Hepatocyte (in vitro differentiated cells): ENCODE data around the gene MN1. TPM values are rescaled to one million over a fixed set of nuclear protein-coding genes. Genes with fewer than 3 reads are reported as not detected.

Experiments used
- DNase-seq: peaks from one replicate; pipeline ENCODE4 v3.0.0-alpha.2; 2016; ENCODE audit warnings: low spot score
- H2AFZ ChIP-seq: fragments of 200-600 bp; sonication (generic); 2 replicates; pipeline ENCODE4 v1.6.0; 2016; ENCODE audit warnings: antibody characterized with exemption, mild to moderate bottlenecking
- H3K27ac ChIP-seq: fragments of 200-600 bp; sonication (generic); 2 replicates; pipeline ENCODE4 v1.5.1; 2016; ENCODE audit warnings: mild to moderate bottlenecking
- H3K27me3 ChIP-seq: fragments of 200-600 bp; sonication (generic); 2 replicates; pipeline ENCODE4 v1.6.1; 2016
- H3K36me3 ChIP-seq: fragments of 200-600 bp; sonication (generic); replicated peaks from 2 replicates; pipeline ENCODE4 v1.5.1; 2016; ENCODE audit warnings: low read depth; ENCODE audit not compliant: insufficient read depth
- H3K4me1 ChIP-seq: fragments of 200-600 bp; sonication (generic); 2 replicates; pipeline ENCODE4 v1.5.1; 2016; ENCODE audit warnings: mild to moderate bottlenecking, moderate library complexity; ENCODE audit not compliant: insufficient read depth
- H3K4me2 ChIP-seq: fragments of 200-600 bp; sonication (generic); 2 replicates; pipeline ENCODE4 v1.6.0; 2016
- H3K4me3 ChIP-seq: fragments of 200-600 bp; sonication (generic); 2 replicates; pipeline ENCODE4 v1.5.1; 2016; ENCODE audit warnings: mild to moderate bottlenecking
- H3K79me2 ChIP-seq: fragments of 200-600 bp; sonication (generic); 2 replicates; pipeline ENCODE4 v1.6.0; 2017; ENCODE audit warnings: mild to moderate bottlenecking
- H3K9me2 ChIP-seq: fragments of 200-600 bp; sonication (generic); replicated peaks from 2 replicates; pipeline ENCODE4 v1.6.0; 2017; ENCODE audit warnings: mild to moderate bottlenecking; ENCODE audit not compliant: insufficient read depth
- H3K9me3 ChIP-seq: fragments of 200-600 bp; sonication (generic); 2 replicates; pipeline ENCODE4 v1.5.1; 2016; ENCODE audit warnings: low read depth, mild to moderate bottlenecking
- H4K20me1 ChIP-seq: fragments of 200-600 bp; sonication (generic); 2 replicates; pipeline ENCODE4 v1.6.0; 2016; ENCODE audit warnings: mild to moderate bottlenecking; ENCODE audit not compliant: insufficient read depth, poor library complexity, severe bottlenecking
- EZH2 ChIP-seq: fragments of 200-600 bp; sonication (generic); IDR thresholded peaks from 2 replicates; pipeline ENCODE4 v1.6.1; 2016; ENCODE audit warnings: antibody characterized with exemption, mild to moderate bottlenecking, borderline replicate concordance
- EZH2phosphoT487 ChIP-seq: fragments of 200-600 bp; sonication (generic); IDR thresholded peaks from one replicate; pipeline ENCODE4 v1.6.1; 2018; ENCODE audit warnings: antibody characterized with exemption, mild to moderate bottlenecking, low read depth, moderate library complexity; ENCODE audit not compliant: unreplicated experiment, severe bottlenecking
- WGBS: methylation state at CpG from one replicate; pipeline ENCODE4 v1.1.6; 2016; ENCODE audit warnings: low lambda C conversion rate; ENCODE audit errors: missing lambda C conversion rate; 5-methylcytosine and 5-hydroxymethylcytosine counted together
- polyA plus RNA-seq: library from polyadenylated mRNA; unstranded; fragments of >200 nt; fragmentation: Nextera tagmentation; extraction: Ambion mirVana; gene quantifications from 2 replicates; pipeline ENCODE4 v1.2.1, GENCODE V29; 2016
- total RNA-seq: library from RNA; depleted of rRNA; stranded (reverse); fragments of >200 nt; gene quantifications from 2 replicates; pipeline ENCODE4 v1.2.3, GENCODE V29; 2014
- TF ChIP-seq, protein P1 (sequence below): fragments of 200-600 bp; sonication (generic); IDR thresholded peaks from 2 replicates; pipeline ENCODE4 v1.5.1; 2016; ENCODE audit warnings: antibody characterized with exemption, mild to moderate bottlenecking; ENCODE audit not compliant: poor library complexity

MN1 gene
- total and polyA plus RNA-seq, 2 experiments from 2014 or later: 2.3 to 4.4 TPM

- Histone ChIP-seq H3K9me3 (no peaks in the 10 kb centered on the region), H3K4me1 (peaks cover 4% of the 10 kb centered on the region), H3K4me3 (no peak overlapping the region), H2AFZ (no peak overlapping the region), H3K79me2 (no peaks in the 10 kb centered on the region), H3K4me2 (no peak overlapping the region), H3K36me3 (no peaks in the 10 kb centered on the region), H4K20me1 (no peaks in the 10 kb centered on the region), H3K27me3 (no peaks in the 10 kb centered on the region), H3K27ac (no peak overlapping the region), H3K9me2 (no peaks in the 10 kb centered on the region)
- WGBS: 66% methylated on average over 8 of the region's 8 CpGs
- no peak for DNase-seq
- no peak for TF ChIP-seq EZH2phosphoT487
These were observed 81.9 kb downstream of the MN1 start for GRCh38 chr22:27719535-27720227.

DNA sequence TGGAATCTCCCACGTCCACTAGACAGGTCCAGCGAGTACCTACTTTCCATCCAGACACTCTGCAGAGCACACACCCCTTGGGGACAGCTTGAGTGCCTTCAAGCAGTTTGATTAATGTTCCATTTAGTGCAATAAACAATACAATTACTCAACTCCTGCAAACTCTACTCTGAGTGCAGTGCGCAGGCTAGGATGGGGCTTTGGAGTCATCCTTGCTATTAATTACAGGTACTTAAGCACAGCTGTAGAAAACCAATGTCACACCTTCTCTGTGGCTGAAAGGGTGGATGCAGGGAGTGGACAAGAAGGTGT is 82.6 kb downstream of the MN1 start:
- 84% methylated on average over 3 of the region's 3 CpGs for WGBS
- Histone ChIP-seq H4K20me1 (no peaks in the 10 kb centered on the region), H3K4me2 (no peak overlapping the region), H3K36me3 (no peaks in the 10 kb centered on the region), H3K27ac (no peak overlapping the region), H3K4me3 (no peak overlapping the region), H3K9me3 (no peaks in the 10 kb centered on the region), H3K79me2 (no peaks in the 10 kb centered on the region), H3K4me1 (peaks cover 4% of the 10 kb centered on the region), H3K27me3 (no peaks in the 10 kb centered on the region), H3K9me2 (no peaks in the 10 kb centered on the region), H2AFZ (no peak overlapping the region)
- no peak for DNase-seq
- TF ChIP-seq EZH2phosphoT487: no peak
- TF ChIP-seq, protein P1, sequence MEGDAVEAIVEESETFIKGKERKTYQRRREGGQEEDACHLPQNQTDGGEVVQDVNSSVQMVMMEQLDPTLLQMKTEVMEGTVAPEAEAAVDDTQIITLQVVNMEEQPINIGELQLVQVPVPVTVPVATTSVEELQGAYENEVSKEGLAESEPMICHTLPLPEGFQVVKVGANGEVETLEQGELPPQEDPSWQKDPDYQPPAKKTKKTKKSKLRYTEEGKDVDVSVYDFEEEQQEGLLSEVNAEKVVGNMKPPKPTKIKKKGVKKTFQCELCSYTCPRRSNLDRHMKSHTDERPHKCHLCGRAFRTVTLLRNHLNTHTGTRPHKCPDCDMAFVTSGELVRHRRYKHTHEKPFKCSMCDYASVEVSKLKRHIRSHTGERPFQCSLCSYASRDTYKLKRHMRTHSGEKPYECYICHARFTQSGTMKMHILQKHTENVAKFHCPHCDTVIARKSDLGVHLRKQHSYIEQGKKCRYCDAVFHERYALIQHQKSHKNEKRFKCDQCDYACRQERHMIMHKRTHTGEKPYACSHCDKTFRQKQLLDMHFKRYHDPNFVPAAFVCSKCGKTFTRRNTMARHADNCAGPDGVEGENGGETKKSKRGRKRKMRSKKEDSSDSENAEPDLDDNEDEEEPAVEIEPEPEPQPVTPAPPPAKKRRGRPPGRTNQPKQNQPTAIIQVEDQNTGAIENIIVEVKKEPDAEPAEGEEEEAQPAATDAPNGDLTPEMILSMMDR: no peak
- no peak for TF ChIP-seq EZH2

GRCh38 chr22:27718186-27719035 is 83.1 kb downstream of the MN1 start:
- 35% methylated on average over 10 of the region's 10 CpGs for WGBS
- Histone ChIP-seq H3K9me2 (no peaks in the 10 kb centered on the region), H3K4me1 (peaks cover 4% of the 10 kb centered on the region), H3K79me2 (no peaks in the 10 kb centered on the region), H3K27me3 (no peaks in the 10 kb centered on the region), H3K27ac (peak overlapping the region; percentile 35), H3K36me3 (no peaks in the 10 kb centered on the region), H3K4me2 (no peak overlapping the region), H2AFZ (peak overlapping the region; percentile 9), H3K9me3 (no peaks in the 10 kb centered on the region), H3K4me3 (no peak overlapping the region), H4K20me1 (no peaks in the 10 kb centered on the region)
- DNase-seq: peak; percentile 89
- no peak for TF ChIP-seq EZH2phosphoT487
- TF ChIP-seq, protein P1: no peak
- TF ChIP-seq EZH2: no peak

GRCh38 chr22:27717094-27717493 is 84.5 kb downstream of the MN1 start:
- TF ChIP-seq EZH2phosphoT487: no peak
- no peak for TF ChIP-seq EZH2
- TF ChIP-seq, protein P1: no peak
- H3K79me2 ChIP-seq: no peaks in the 10 kb centered on the region
- WGBS: 78% methylated on average over 9 of the region's 9 CpGs
- H3K4me1 ChIP-seq: peaks cover 4% of the 10 kb centered on the region
- H3K36me3 ChIP-seq: no peaks in the 10 kb centered on the region
- no peak overlapping the region for H3K27ac ChIP-seq
- H3K9me3 ChIP-seq: no peaks in the 10 kb centered on the region
- H3K27me3 ChIP-seq: no peaks in the 10 kb centered on the region
- DNase-seq: no peak
- H3K9me2 ChIP-seq: no peaks in the 10 kb centered on the region
- H4K20me1 ChIP-seq: no peaks in the 10 kb centered on the region
- H3K4me2 ChIP-seq: no peak overlapping the region
- H3K4me3 ChIP-seq: no peak overlapping the region
- no peak overlapping the region for H2AFZ ChIP-seq
